Activated T-helper 1 cell treated with anti-CD3 and anti-CD28 coated beads, Interleukin-2, amount 50 U/mL, for 16 hours (primary cell): Measurements from ENCODE around the gene STK24.

Experiments
- DNase-seq, 2 donors: peaks; one replicate each; pipeline ENCODE4 v3.0.0-alpha.2; 2020; ENCODE audit warnings: low read depth in 1 of 2, low spot score in 1 of 2

STK24 gene

GRCh38 chr13:98475522-98475921 lies 101.4 kb downstream of the STK24 start:
- no peak for DNase-seq

GRCh38 chr13:98474761-98475160 lies 102.1 kb downstream of the STK24 start:
- no peak for DNase-seq

- no peak for DNase-seq
Measured at GRCh38 chr13:98474292-98474691, 102.6 kb downstream of the STK24 start.

- no peak for DNase-seq
Measured at GRCh38 chr13:98473788-98474144, 103.1 kb downstream of the STK24 start.

GRCh38 chr13:98473135-98473787 lies 103.6 kb downstream of the STK24 start:
- no peak for DNase-seq

DNA sequence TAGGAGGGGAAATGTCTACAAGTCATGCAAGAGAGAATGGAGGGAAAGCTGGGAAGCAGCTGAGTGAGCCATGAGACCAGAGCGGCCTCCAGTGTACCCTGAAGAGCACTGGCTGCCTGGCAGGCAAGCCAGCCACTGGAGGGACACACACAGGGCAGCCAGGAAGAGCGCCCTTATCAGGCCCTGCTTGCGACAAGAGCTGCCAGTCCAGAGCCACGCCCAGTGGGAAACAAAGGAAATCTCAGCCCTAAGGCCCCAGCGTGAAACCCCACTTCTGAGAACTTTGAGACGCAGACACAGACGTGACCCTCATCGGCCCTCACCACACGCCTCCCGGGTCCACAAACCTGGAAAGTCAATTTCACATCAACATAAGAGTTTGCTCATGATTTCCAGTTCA lies 105.0 kb downstream of the STK24 start:
- no peak for DNase-seq

GRCh38 chr13:98470920-98471319 lies 106.0 kb downstream of the STK24 start:
- no peak for DNase-seq

GRCh38 chr13:98468929-98469328 lies 108.0 kb downstream of the STK24 start:
- no peak for DNase-seq

DNA sequence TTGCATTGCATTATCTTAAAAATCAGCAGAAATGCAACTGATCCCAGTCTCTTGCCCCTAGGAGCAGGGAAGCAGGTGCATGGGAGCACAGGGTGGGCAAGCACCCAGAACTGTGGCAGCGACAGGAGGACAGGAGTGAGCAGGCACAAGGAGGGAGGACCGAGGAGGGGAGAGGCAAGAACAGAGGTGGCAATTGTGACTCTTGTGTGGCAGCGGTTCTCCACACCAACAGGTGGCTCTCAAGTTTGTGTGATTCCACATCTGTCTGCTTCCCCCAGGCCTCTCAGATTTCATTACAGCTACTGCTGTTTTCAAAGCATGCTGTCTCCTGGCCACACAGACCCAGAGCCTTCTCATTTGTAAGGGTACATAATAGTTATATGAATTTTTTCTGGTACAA lies 108.5 kb downstream of the STK24 start:
- DNase-seq: no peak

DNA sequence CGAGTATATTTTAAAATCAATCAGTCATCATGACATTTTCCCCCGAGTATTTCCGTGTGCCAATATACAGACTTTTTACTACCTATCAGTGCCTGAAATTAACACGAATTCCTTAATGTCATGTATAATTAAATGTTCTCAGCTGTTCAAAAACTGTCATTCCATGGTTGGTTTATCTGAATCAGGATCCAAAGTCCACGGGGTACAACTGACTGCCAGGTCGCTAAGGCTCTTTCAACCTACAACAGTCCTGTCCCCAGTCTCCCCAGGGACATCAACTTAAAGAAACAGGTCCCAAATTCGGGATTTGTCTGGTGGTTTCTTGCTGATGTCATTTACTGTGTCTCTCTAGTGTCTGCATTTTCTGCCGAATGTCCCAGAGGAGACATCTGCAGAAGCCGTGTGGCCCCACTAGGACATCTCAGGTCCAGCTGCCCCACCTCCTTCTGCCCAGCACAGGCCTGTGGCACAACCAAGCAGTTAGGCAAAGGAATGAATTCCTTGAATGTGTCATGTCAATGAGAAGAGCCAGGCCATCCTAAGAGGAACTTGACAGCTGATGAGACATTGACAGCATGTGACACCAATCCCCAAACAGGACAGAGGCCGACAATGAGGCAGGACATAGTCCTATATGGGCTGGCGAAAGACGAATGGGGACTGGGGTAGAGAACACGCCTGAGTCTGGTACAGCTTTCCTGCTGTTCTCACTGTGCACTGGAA lies 109.5 kb downstream of the STK24 start:
- no peak for DNase-seq

GRCh38 chr13:98466634-98467236 lies 110.2 kb downstream of the STK24 start:
- no peak for DNase-seq

DNA sequence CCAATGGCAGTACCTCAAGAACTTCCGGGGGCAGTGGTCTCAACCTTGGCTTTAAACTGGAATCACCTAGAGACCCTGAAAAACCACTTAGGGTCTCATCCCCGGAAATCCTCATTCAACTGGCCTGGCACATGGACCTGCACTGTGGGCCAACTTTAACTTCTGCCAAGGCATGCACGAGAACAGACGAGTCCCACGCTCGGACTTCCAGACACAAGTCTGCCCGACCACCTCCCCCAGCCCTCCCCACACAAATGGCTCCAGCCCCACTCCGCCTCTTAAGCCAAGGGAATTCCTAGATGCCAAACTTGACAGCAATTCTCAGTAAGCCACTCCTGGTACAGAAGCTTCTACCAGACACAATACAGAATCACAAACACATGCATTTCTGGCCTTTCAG lies 114.0 kb downstream of the STK24 start:
- DNase-seq: no peak

DNA sequence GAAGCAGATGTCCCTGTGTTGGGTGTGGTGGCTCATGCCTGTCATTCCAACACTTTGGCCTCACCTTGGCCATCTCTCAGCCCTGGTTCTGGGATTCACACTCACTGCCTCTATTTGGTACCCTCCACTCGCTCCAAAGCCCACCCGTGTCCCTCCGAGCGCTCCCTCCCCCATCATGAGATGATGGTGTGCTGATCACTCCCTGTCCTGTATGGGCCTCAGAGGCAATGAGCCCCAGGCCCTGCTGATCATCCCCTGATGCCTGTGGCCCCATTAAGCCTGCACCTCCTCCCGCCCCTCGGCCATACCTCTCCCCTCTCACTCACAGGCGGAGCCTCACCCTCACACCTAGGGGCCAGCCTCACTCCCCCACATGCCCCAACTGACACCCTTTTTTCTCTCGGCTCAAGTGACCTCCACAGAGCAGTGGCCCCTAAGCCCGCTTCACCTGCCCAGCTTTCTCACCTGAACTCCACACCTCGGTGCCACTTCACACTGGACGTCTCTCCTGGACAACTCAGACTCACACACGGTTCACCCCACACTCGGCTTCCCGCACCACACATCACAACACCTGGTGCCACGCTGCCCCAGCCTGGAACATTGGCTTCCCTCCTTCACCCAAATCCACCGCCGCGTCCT lies 114.5 kb downstream of the STK24 start:
- DNase-seq: no peak

- DNase-seq: no peak
Measured at GRCh38 chr13:98461486-98462240, 115.2 kb downstream of the STK24 start.

GRCh38 chr13:98460516-98460915 lies 116.4 kb downstream of the STK24 start:
- no peak for DNase-seq

DNA sequence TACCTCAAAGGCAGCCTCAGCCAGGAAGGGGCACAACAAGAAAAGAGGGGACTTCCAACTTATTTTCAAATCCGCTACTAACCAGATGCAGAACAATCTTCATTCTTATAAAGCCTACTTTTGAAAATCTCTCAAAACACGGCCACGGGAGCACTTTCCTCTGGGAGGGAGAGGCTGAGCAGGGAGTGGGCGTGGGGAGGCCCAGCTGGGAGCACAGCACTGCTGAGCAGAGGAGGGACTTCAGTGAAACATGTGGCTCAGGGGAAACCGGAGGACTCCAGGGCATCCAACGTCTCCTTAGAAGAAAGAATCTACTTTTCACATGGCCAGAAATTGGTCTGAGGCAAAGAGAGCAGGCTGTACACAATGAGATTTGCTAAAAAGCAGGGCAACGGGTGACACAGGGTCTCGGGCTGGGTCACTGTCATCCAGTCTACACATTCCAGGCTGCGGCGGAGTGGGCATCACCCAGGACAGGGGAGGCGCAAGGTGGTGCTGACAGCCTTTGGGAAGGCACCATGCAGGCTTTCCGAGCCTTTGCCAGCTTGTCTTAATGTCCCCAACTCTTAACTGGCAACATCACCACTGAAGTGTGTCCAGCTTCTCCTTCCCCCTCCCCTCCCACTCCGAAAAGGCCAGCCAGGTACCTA lies 117.1 kb downstream of the STK24 start:
- no peak for DNase-seq

- DNase-seq: no peak
Measured at GRCh38 chr13:98459171-98459681, 117.7 kb downstream of the STK24 start.

DNA sequence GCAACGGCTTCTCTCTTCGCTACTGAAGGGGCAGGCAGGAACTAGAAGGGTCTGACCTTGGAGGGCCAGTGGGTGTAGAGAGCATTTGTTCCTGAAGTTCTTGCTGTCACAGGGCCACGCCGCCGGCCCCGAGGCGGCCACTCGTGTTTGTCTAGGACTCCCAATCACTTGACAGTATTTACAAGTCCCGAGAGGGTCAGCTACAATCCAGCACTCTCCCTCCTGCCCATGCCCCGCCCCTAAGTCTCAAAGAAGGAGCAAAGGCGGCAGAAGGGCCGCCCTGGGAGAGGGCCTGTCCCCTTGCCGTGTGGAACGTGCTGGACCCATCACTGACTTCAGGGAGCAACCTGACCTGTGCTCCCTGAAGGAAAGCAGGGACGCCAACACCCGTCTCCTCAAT lies 118.5 kb downstream of the STK24 start:
- DNase-seq: no peak

DNA sequence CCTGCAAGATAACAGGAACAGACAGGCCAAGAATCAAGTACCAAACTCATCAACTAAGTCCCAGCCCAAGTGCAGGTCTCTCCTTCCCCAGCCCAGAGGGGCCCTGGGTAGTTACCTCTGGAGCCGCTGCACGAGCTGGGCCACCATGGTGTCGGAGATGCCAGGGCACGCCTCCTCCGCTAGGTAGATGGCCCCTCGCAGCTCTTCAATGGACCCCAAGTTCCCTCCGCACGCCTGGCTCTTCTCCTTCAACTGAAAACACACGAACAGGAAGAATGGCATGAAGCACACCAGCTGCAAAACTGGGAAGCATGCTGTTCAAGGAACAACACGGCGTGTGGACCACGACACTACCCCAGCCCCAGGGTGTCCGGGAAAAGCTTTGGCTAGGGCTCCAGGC lies 119.9 kb downstream of the STK24 start:
- DNase-seq: no peak

DNA sequence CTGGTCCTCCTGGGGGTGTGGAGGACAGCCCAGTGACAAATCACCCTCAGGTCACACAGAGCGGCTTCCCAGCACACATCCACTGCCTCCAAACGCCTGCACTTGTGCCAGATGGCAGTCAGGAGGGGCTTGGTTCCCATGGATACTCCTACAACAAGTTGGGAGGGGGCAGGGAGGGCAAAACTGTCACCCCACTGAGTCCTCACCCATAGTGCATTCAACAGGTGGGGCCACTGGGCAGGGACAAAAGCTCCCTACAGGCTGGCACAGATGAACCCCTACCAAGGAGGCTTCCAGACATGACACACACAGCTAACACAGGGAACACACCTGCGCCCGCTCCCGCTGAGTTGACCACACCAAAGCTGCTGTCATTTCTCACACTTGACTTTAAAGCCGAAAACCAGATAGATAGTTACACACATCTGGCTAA lies 120.5 kb downstream of the STK24 start:
- no peak for DNase-seq
